Anterior cingulate cortex (tissue), 58 donors: ENCODE measurements around the gene BOLA1.
"Not testable (repeated sequence)": the region's sequence is repeated elsewhere in the genome, so short reads cannot be mapped to it uniquely, and the experiment has no call there.

ENCODE experiments used
- DNase-seq, 58 donors: peaks; one replicate each; lab custom pipeline; 2025; lab: John Stamatoyannopoulos, UW

The BOLA1 gene

DNA sequence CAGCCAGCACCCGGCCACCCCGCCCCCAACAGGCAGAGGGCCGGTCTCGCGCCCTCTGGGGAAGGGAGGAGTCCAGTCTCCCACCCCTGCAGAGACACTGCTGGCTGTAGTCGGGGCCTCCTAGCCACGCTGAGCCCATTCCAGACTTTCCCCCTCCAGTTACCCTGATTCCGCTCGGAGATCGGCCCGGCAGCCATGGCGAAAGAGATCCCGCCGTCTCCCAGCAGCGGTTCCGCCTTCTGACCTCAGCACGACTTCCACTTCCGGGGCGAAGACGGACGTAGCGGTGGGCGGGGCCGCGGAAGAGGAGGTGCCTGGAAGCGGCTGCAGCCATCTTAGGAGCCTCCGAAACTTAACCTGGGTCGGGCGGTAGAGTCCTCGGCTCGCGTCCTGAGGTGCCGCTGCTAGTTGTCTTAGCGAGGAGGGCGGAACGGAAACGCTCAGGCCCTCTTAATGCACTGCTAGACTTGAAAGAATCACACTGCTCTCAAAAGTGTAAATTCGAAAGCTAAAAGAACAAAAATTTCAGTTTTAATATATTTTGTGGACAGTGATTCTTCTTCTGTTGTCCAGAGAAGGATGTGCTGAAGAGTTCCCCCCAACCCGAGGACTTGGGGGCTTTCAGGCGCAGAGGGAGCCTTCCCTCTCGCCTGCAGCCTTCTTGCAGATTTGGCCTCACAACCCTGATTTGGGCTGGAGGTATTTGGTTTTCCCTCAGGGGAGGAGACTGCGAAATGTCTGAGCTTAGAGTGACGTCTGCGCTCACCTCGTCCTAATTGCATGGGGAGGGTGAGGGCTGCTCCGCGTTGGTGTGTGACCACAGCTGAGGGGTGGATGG is 28.4 kb downstream of the BOLA1 start, which contains the start of gene SF3B4:
Gene SF3B4, minus strand, starts transcription at position 241 of the 838 bp plus-strand sequence. Its CDS starts 44 bp downstream, at position 197.
- DNase-seq: peak; percentile 58 to 98 (median 93)

DNA sequence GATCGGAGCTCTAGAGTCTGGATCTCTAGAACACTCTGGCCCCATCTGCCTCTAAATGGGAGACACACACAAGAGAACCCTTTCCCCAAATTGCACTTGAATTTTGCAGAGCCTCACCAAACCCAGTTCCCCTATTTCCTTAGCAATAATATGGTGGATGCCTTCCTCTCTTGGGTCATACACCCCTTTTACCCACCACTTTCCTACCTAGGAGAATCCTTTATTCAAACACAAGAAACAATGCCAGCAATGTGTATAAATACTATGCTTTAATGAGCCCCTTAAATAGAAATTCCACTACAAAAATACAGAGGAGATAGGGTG is 29.0 kb downstream of the BOLA1 start:
- no peak for DNase-seq

DNA sequence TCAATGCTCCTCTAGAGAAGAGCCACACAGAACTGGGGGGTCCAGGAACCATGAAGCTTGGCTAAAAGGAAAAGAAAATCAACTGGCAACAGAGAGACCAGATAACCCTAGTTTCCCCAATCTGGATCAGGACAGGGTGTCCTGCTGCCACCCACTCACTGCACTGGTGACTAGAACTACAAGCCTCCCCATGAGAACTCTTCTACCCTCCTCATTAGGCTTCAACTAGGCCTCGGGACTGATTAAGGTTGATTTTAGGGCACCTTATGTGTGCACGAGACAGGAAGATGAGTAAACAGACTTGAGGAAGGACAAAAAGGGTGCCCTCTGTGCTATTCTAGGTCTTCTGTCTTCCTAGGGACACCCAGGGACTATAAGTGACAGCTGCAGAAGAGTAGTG is 30.5 kb downstream of the BOLA1 start:
- no peak for DNase-seq

DNA sequence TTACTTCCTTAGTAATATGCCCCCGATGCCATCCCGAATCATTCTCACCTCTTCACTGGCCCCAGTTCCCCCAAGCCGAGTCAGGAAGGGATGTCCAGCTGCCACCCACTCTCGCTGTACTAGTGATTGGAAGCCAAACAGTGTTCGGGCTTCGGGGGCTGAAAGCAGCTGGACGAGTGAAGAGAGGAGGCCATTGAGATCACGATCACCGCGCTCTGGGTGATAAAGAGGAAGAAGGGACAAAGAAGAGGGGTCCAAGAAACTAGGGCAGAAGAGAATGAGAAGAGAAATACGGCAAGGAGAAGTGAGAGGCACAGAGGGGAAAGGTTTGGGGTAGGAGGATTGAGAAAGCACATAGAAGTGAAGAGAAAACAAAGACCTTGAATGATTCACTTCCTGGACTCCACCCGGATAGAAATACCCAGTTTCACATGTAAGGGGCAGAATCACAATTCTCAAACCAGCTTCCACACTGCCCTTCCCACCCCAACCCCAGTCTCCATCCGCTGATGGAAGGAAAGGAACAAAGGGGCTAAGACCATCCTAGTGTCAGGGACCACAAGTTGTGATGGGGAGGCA is 31.9 kb downstream of the BOLA1 start:
- no peak for DNase-seq

DNA sequence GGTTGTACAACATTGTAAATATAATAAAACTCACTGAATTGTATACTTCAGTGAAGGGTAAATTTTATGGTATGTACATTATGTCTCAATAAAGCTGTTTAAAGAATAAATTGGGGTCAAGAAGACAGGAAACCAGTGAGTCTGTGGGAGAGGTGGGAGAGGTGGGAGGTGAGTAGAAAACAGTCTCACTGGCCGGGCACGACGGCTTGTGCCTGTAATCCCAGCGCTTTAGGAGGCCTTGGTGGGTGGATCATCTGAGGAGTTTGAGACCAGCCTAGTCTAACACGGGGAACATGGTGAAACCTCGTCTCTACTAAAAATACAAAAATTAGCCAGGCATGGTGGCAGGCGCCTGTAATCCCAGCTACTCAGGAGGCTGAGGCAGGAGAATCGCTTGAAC is 33.1 kb downstream of the BOLA1 start:
- DNase-seq: no peak

DNA sequence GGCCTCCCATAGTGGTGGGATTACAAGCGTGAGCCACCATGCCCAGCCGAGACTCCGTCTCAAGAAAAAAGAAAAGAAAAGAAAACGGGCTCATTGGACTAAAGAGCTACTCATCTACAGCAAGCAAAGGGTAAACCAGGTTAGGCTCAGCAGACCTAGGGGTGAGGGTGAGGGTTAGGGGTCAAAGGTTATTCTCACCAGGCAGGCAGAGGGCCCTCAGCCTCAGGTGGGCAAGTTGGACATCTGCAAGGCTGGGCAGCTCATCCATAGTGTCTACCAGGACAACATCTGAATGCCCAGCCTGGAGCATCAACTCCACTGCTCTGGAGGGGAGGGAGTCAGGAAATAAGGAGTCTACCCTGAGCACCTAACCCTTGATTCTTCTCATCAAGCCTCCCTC is 33.8 kb downstream of the BOLA1 start:
- no peak for DNase-seq

DNA sequence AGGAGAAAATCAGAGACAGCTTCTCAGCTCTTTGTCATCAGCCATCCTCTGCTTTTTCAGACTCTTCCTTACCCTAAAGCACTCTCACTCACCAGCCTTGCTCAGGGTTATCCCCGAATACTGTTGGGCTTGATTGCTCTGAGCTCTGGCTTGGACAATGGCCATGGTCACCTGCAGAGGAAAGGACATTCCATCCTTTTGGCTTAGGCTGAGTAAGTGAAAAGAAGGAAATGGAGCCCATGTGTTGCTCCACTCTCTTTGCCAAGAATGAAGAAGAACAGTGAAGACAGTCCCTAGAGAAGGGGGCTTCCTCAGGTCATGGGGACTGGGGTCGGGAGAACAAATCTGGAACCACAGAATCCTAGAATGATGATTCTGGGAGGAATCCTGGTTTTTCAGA is 35.0 kb downstream of the BOLA1 start:
- DNase-seq: no peak

DNA sequence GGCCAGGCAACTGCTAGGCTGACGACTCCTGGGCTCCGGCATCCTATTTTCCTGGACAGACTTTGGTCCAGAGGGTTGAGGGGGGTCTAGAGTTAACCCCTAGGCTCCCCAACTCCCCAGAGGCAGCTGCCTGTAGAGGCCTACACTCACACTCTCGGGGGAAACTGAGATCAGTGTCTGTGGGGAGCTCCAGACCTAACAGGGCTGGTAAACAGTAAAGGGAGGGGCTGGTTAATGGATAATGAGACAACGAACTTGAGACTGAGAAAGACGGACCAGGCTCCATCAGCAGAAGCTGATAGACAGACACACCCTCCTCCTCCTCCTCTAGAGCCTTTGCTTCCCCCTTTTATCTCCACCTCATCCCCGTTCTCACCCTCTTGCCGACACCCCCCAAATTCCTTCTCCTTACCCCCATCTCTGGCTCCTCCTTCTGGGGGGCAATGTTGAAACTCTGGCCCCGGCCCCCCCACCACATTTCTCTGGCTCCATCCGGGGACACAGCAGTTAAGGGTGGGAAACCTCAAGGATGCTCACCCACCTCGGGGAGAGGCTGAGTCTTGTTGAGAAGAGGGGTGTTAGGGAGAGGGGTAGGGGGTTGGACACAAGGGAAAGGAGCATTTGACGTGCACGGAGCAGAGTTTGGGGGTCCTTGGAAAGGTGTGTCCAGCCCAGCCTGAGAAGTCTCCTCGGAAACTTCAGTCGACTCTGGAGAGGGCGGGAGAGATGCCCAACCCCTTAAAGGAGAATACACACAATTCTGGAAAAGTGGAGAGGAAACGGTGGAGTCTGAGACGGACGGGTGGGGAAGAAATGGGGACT is 37.0 kb downstream of the BOLA1 start, which contains the start of gene MTMR11:
Gene MTMR11, minus strand, starts transcription at position 710 of the 822 bp plus-strand sequence. Its CDS starts 232 bp downstream, at position 478.
- DNase-seq: peak in 17 of 58 donors; percentile 3 to 64 (median 23)

DNA sequence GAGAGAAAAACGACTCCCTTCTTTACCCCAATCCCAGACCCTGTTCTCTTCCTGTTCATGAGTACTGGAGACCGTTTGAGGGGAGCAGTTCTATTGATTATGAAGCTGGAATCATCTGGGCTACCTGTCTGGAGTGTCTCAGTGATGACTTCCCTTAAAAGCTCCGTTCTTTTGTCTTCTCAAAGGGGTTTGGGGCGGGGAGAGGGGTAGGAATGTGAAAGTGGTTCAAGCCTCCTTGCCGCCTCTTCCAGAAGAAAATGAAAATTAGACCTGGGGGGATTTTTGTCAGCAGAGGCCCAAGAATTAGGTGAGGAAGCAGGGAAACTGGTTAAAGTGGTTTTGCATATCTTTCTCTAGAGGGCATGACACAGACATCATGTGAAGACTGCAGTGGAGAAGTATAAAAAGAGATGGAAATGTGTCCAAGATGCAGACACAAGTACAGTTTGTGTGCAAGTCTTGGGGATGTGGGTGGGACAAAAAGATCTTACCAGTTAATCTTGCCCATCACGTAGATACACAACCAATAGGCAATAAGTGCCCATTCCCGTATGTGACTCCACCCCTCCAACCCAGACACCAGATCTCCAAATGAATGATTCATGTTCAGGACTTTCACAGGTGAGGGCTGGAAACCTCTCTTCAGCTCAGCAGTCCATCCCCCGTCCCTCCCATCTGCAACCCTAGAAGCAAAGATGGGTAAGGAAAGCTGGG is 37.8 kb downstream of the BOLA1 start:
- peak in 25 of 58 donors; percentile 10 to 71 (median 24) for DNase-seq

DNA sequence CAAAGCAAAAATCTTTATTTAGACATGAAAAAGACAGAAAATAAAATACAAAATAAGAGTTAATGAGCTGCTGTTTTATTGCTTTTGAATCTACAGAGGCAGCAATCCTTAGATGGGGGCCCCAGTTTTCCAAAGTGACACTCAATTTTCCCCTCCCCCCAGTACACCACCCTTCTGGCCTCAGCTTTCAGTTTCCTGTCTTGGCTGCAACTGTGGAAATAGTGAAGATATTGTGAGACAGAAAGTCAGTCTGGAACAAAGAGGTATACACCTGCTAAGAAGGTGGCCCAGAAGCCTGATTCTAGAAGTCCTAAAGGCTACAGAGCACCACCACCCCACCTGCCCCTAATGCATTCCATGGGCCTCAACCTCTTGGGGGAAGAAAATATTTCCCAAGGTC is 38.4 kb downstream of the BOLA1 start:
- DNase-seq: no peak

DNA sequence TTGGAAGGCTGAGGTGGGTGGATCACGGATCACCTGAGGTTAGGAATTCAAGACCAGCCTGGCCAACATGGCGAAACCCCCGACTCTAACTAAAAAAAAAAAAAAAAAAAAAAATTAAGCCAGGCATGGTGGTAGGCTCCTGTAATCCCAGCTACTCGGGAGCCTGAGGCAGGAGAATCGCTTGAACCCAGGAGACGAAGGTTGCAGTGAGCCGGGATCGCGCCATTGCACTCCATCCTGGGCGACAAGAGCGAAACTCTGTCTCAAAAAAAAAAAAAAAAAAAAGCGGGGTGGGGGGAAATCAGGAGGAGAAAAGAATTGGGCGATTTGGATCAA is 39.3 kb downstream of the BOLA1 start:
- DNase-seq: not testable (repeated sequence)

DNA sequence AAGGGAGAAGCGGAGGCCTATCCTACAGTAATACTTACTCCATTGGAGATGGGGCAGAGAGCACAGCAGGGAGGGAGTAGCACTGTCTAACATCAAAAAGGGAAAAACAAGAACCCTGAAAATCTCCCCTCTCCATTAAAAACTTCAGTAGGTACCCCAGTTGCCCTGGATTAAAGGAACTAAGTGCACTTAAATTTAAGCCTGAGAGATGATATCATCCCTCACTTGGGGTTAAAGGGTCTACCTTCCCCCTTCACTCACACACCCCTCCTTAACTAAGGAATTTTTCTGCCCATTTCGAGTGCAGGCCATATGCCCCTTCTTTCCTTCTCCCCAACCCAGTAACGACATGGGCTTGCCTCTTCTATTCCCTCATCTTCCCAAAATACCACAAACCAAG is 41.1 kb downstream of the BOLA1 start:
- no peak for DNase-seq

DNA sequence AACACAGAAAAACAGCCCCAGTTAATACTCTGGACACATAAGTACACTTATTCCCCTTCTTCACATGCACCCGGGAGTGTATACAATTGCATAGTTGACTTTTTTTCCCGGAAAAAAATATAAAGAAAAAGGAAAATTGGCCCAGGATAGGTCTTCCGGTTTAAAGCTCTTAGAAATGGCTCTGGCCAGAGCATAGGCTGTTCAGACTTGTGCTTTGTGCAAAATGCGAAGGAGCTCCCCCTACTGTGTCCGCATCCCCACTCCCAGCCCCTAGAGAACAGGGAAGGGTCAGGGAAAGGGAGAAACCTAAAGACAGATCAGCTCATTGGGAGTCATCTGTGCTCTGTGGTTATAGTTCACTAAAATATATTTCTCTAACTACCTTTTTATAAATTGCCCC is 42.8 kb downstream of the BOLA1 start:
- peak in 13 of 58 donors; percentile 7 to 32 (median 15) for DNase-seq

DNA sequence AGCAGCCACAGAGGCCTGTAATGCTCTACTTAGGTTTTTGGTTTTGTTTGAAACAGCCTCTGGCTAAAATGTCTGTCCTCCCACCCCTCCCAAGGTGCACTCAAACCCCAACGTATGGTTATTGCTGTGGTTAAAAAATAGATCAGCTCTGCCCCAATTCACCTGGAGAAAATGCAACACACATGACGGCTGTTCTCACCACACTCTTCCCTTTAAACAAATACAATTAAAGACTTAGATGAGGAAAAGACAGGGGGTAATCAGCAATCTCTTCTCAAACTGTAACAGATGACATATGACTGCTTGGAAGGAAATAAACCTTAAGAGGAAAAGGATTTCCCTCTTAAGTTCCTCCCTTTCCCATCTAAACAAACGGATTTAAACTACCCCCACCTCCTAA is 43.5 kb downstream of the BOLA1 start:
- no peak for DNase-seq

DNA sequence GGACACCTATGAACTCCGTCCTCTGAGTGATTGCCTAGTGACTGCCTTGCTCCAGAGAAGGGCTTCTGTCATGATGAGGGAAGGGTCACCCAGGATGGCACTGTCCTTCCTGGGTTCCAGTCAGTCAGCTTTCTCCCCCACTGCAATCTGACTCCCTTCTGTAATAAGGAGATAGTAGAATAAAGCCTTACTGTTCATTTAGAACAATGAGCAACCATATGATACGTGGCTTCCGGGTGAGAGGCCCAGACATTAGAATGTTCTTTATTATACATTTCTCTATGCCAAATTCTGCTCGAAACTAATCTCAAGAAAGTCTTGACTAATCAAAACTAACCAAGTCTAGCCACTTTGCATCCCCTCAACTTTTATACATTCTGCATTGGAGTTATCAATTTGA is 45.8 kb downstream of the BOLA1 start:
- DNase-seq: peak in 1 of 58 donors; percentile 12

DNA sequence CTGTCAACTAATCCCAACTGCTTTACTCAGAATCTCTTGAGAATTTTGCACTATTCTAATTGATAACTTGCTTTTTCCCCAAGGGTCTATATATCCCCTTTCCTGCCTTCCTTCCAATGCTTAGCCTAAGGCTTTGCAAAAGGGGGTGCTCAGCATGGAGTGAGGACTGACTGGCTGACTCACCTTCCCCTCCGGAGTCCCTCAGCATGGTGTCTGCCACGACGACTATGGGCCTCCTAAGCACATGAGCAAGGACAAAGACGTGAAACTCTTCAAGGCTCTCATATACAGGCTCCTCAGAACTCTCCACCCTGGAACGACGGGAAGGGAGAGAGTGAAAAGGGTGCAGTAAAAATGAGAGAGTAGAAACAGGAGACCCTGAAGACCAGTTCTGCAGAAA is 50.5 kb downstream of the BOLA1 start:
- no peak for DNase-seq
